ENCODE measurements around the gene PRAMEF17.
"Not testable (repeated sequence)": the region's sequence is repeated elsewhere in the genome, so short reads cannot be mapped to it uniquely, and the experiment has no call there.

DNA sequence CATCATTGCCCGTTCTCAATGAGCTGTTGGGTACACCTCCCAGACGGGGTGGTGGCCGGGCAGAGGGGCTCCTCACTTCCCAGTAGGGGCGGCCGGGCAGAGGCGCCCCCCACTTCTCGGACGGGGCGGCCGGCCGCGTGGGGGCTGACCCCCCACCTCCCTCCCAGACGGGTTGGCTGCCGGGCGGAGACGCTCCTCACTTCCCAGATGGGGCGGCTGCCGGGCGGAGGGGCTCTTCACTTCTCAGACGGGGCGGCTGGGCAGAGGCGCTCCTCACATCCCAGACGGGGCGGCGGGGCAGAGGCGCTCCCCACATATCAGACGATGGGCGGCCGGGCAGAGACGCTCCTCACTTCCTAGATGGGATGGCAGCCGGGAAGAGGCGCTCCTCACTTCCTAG is 5.3 kb downstream of the PRAMEF17 start:
- not testable (repeated sequence) for TF ChIP-seq EZH2 (IDR thresholded peaks at IDR 0.05); POLR2AphosphoS5 (IDR thresholded peaks at IDR 0.05; ENCODE audit: borderline replicate concordance, low read depth, low read length)

All from SK-N-MC (cell line).